HepG2 (cell line): Measurements from ENCODE around the gene RNH1. TPM values are rescaled to one million over a fixed set of nuclear protein-coding genes. Genes with fewer than 3 reads are reported as not detected.

Experiments
- AHR ChIP-seq: IDR thresholded peaks from 2 replicates; pipeline ENCODE4 v1.6.1; 2018; ENCODE audit warnings: missing genetic modification reagents, missing compliant biosample characterization
- ATF7 ChIP-seq, 2 experiments: fragments of 450-650 bp in 1 of 2; sonication (generic) in 1 of 2; formaldehyde crosslinking in 1 of 2; IDR thresholded peaks; 2 replicates each; pipeline versions ENCODE4 v1.4.0 to v1.6.1; 2016 to 2020; ENCODE audit warnings: antibody characterized with exemption in 1 of 2, mild to moderate bottlenecking in 1 of 2, missing genetic modification reagents in 1 of 2
- ATRX ChIP-seq: sonication (generic); formaldehyde crosslinking; IDR thresholded peaks from 2 replicates; pipeline ENCODE4 v1.4.0; 2020; ENCODE audit warnings: missing genetic modification reagents, borderline replicate concordance
- BCL6 ChIP-seq: IDR thresholded peaks from 2 replicates; pipeline ENCODE4 v1.6.1; 2016; ENCODE audit warnings: missing genetic modification reagents, missing compliant biosample characterization
- CREBL2 ChIP-seq: sonication (generic); formaldehyde crosslinking; IDR thresholded peaks from 2 replicates; pipeline ENCODE4 v1.8.1; 2023; ENCODE audit warnings: missing genetic modification reagents, mild to moderate bottlenecking, borderline replicate concordance
- ETS1 ChIP-seq: sonication (generic); formaldehyde crosslinking; IDR thresholded peaks from 2 replicates; pipeline ENCODE4 v1.4.0; 2020; ENCODE audit warnings: missing genetic modification reagents
- FOXK2 ChIP-seq: fragments of 450-650 bp; IDR thresholded peaks from 2 replicates; pipeline ENCODE4 v1.6.1; 2016
- GABPB1 ChIP-seq: IDR thresholded peaks from 2 replicates; pipeline ENCODE4 v1.6.1; 2016; ENCODE audit warnings: mild to moderate bottlenecking, missing genetic modification reagents, moderate library complexity, missing compliant biosample characterization
- NAIF1 ChIP-seq: sonication (generic); formaldehyde crosslinking; IDR thresholded peaks from 2 replicates; pipeline ENCODE4 v1.5.0; 2020; ENCODE audit warnings: mild to moderate bottlenecking, missing genetic modification reagents, borderline replicate concordance
- NCOA2 ChIP-seq: sonication (generic); formaldehyde crosslinking; IDR thresholded peaks from 2 replicates; pipeline ENCODE4 v1.8.0; 2022; ENCODE audit warnings: inconsistent platforms
- NFKB2 ChIP-seq: sonication (generic); formaldehyde crosslinking; IDR thresholded peaks from 2 replicates; pipeline ENCODE4 v1.4.0; 2020; ENCODE audit warnings: missing genetic modification reagents, borderline replicate concordance
- RORA ChIP-seq: sonication (generic); formaldehyde crosslinking; IDR thresholded peaks from 2 replicates; pipeline ENCODE4 v1.5.0; 2020; ENCODE audit warnings: mild to moderate bottlenecking, missing genetic modification reagents, moderate library complexity
- SRY ChIP-seq: sonication (generic); formaldehyde crosslinking; IDR thresholded peaks from 2 replicates; pipeline ENCODE4 v1.8.0; 2022; ENCODE audit warnings: mild to moderate bottlenecking, missing genetic modification reagents
- ZNF180 ChIP-seq: sonication (generic); formaldehyde crosslinking; IDR thresholded peaks from 2 replicates; pipeline ENCODE4 v1.4.0; 2020; ENCODE audit warnings: low read depth, missing genetic modification reagents, borderline replicate concordance
- ZNF337 ChIP-seq: sonication (generic); formaldehyde crosslinking; IDR thresholded peaks from 2 replicates; pipeline ENCODE4 v1.5.1; 2020; ENCODE audit warnings: missing genetic modification reagents, low read depth, mild to moderate bottlenecking, borderline replicate concordance
- ZNF367 ChIP-seq: sonication (generic); formaldehyde crosslinking; IDR thresholded peaks from 2 replicates; pipeline ENCODE4 v1.4.0; 2020; ENCODE audit warnings: missing genetic modification reagents, borderline replicate concordance
- ZNF414 ChIP-seq: sonication (generic); formaldehyde crosslinking; IDR thresholded peaks from 2 replicates; pipeline ENCODE4 v1.5.0; 2020; ENCODE audit warnings: missing genetic modification reagents
- ZNF451 ChIP-seq: sonication (generic); formaldehyde crosslinking; IDR thresholded peaks from 2 replicates; pipeline ENCODE4 v1.5.0; 2020; ENCODE audit warnings: mild to moderate bottlenecking, missing genetic modification reagents
- ZNF567 ChIP-seq: sonication (generic); formaldehyde crosslinking; IDR thresholded peaks from 2 replicates; pipeline ENCODE4 v1.8.1; 2023; ENCODE audit warnings: mild to moderate bottlenecking, missing genetic modification reagents, borderline replicate concordance
- ZNF724P ChIP-seq: sonication (generic); formaldehyde crosslinking; IDR thresholded peaks from 2 replicates; pipeline ENCODE4 v1.8.0; 2022; ENCODE audit warnings: missing genetic modification reagents, borderline replicate concordance
- ZNF777 ChIP-seq: sonication (generic); formaldehyde crosslinking; IDR thresholded peaks from 2 replicates; pipeline ENCODE4 v1.4.0; 2020; ENCODE audit warnings: missing genetic modification reagents
- ZSCAN22 ChIP-seq: sonication (generic); formaldehyde crosslinking; IDR thresholded peaks from 2 replicates; pipeline ENCODE4 v1.4.0; 2020; ENCODE audit warnings: mild to moderate bottlenecking, missing genetic modification reagents
- ZSCAN31 ChIP-seq: sonication (generic); formaldehyde crosslinking; IDR thresholded peaks from 2 replicates; pipeline ENCODE4 v1.5.0; 2020; ENCODE audit warnings: low read depth, mild to moderate bottlenecking, missing genetic modification reagents
- polyA plus RNA-seq, 8 experiments: library from polyadenylated mRNA; depleted of rRNA in 3 of 8; stranded (reverse) in 7 of 8; unstranded in 1 of 8; fragments of >200 nt; fragmentation: Illumina TruSeq in 4 of 8; extraction: Trizol in 4 of 8; gene quantifications; 2 replicates each; pipeline versions ENCODE4 v1.2.1 to v1.2.3, GENCODE V29; 2011 to 2016; ENCODE audit warnings: low read depth in 4 of 8, missing spikeins in 1 of 8, mixed read lengths in 1 of 8; ENCODE audit not compliant: insufficient read depth in 1 of 8
- total RNA-seq, 5 experiments: library from RNA; depleted of rRNA; stranded (reverse); fragments of >200 nt; fragmentation: Illumina TruSeq; extraction: Trizol; gene quantifications; 2 replicates each; pipeline ENCODE4 v1.2.3, GENCODE V29; 2016; ENCODE audit warnings: low read depth in 1 of 5
- TF ChIP-seq, protein P1 (sequence below): sonication (generic); formaldehyde crosslinking; IDR thresholded peaks from 2 replicates; pipeline ENCODE4 v1.4.0; 2020; ENCODE audit warnings: missing genetic modification reagents, mild to moderate bottlenecking, borderline replicate concordance
- TF ChIP-seq, protein P2 (sequence below): sonication (generic); formaldehyde crosslinking; IDR thresholded peaks from 2 replicates; pipeline ENCODE4 v1.5.0; 2020; ENCODE audit warnings: missing genetic modification reagents, mild to moderate bottlenecking, borderline replicate concordance

Gene RNH1
- total and polyA plus RNA-seq, 2 of the 13 experiments (the other 11 are each of a cell fraction or from before 2014, with no cell fraction given), result 36.0 to 74.1 TPM

GRCh38 chr11:536841-537621, 30.0 kb upstream of the RNH1 start, which contains the start of gene LRRC56 (continued):
- TF ChIP-seq, protein P1, sequence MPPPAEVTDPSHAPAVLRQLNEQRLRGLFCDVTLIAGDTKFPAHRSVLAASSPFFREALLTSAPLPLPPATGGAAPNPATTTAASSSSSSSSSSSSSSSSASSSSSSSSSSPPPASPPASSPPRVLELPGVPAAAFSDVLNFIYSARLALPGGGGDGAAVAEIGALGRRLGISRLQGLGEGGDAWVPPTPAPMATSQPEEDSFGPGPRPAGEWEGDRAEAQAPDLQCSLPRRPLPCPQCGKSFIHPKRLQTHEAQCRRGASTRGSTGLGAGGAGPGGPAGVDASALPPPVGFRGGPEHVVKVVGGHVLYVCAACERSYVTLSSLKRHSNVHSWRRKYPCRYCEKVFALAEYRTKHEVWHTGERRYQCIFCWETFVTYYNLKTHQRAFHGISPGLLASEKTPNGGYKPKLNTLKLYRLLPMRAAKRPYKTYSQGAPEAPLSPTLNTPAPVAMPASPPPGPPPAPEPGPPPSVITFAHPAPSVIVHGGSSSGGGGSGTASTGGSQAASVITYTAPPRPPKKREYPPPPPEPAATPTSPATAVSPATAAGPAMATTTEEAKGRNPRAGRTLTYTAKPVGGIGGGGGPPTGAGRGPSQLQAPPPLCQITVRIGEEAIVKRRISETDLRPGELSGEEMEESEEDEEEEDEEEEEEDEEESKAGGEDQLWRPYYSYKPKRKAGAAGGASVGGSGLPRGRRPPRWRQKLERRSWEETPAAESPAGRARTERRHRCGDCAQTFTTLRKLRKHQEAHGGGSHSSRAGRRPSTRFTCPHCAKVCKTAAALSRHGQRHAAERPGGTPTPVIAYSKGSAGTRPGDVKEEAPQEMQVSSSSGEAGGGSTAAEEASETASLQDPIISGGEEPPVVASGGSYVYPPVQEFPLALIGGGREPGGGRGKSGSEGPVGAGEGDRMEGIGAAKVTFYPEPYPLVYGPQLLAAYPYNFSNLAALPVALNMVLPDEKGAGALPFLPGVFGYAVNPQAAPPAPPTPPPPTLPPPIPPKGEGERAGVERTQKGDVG (CRISPR knock-in tag), result 0 out of 2 replicates have a peak, but pooled peaks have one; percentile 28
- TF ChIP-seq NAIF1 (CRISPR knock-in tag), result no peak
- no peak for TF ChIP-seq CREBL2 (CRISPR knock-in tag)
- TF ChIP-seq ZNF367 (CRISPR knock-in tag), result no peak
- TF ChIP-seq ZNF414, result no peak
- no peak for TF ChIP-seq ZNF567 (CRISPR knock-in tag)
- no peak for TF ChIP-seq RORA (CRISPR knock-in tag)
- no peak for TF ChIP-seq ATF7 (IDR thresholded peaks at IDR 0.05)
- no peak for TF ChIP-seq ATF7 (CRISPR knock-in tag; IDR thresholded peaks at IDR 0.05)
- TF ChIP-seq ZSCAN31, result no peak
- no peak for TF ChIP-seq ZSCAN22 (CRISPR knock-in tag)
- no peak for TF ChIP-seq ZNF337
- no peak for TF ChIP-seq ZNF180 (CRISPR knock-in tag)
- no peak for TF ChIP-seq NFKB2 (CRISPR knock-in tag)
- TF ChIP-seq ZNF724P, result no peak
- no peak for TF ChIP-seq ZNF777
- TF ChIP-seq ZNF451 (CRISPR knock-in tag), result no peak
- TF ChIP-seq ATRX (CRISPR knock-in tag), result no peak
- no peak for TF ChIP-seq AHR
- no peak for TF ChIP-seq NCOA2
- TF ChIP-seq ETS1 (CRISPR knock-in tag), result no peak
- 0 out of 2 replicates have a peak, but pooled peaks have one; percentile 21 for TF ChIP-seq SRY
- no peak for TF ChIP-seq FOXK2
- TF ChIP-seq BCL6 (CRISPR knock-in tag), result no peak
- TF ChIP-seq GABPB1 (CRISPR knock-in tag), result peak; percentile 80
- TF ChIP-seq, protein P2, sequence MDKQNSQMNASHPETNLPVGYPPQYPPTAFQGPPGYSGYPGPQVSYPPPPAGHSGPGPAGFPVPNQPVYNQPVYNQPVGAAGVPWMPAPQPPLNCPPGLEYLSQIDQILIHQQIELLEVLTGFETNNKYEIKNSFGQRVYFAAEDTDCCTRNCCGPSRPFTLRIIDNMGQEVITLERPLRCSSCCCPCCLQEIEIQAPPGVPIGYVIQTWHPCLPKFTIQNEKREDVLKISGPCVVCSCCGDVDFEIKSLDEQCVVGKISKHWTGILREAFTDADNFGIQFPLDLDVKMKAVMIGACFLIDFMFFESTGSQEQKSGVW (CRISPR knock-in tag), result no peak
